OCI-LY7 (cell line): Measurements from ENCODE around the gene GSC2. TPM values are rescaled to one million over a fixed set of nuclear protein-coding genes. Genes with fewer than 3 reads are reported as not detected.
A peak's percentile ranks its signal among the peaks of the same experiment; 100 is the strongest.

Source experiments
- BruUV-seq: library from RNA; stranded (reverse); fragments of 400-500 nt; replicated peaks from 2 replicates; lab custom pipeline; 2021; lab: Mats Ljungman, UMichigan
- CTCF ChIA-PET: fragments of 300-600 bp; sonication (Branson Sonifier 250); formaldehyde crosslinking; loops from one replicate; lab custom pipeline; 2022; ENCODE audit warnings: antibody characterized with exemption; ENCODE audit not compliant: unreplicated experiment; lab: Charles Lee
- POLR2A ChIA-PET: fragments of 300-600 bp; sonication (Branson Sonifier 250); formaldehyde crosslinking; loops from one replicate; lab custom pipeline; 2022; ENCODE audit warnings: antibody characterized with exemption; lab: Charles Lee
- DNase-seq: peaks from one replicate; pipeline ENCODE4 v3.0.0-alpha.2; 2015; ENCODE audit warnings: low spot score
- H2AFZ ChIP-seq: fragments of 200-600 bp; sonication (generic), shearing (Covaris generic); 2 replicates; pipeline ENCODE4 v1.6.1; 2014; ENCODE audit warnings: mild to moderate bottlenecking, antibody characterized with exemption, low read length, moderate library complexity
- H3K27ac ChIP-seq: fragments of 200-600 bp; sonication (generic); 2 replicates; pipeline ENCODE4 v1.5.1; 2014; ENCODE audit warnings: mixed run types, low read depth, mild to moderate bottlenecking, moderate library complexity, low read length, inconsistent platforms; ENCODE audit not compliant: poor library complexity, severe bottlenecking
- H3K36me3 ChIP-seq: fragments of 200-600 bp; sonication (generic); 2 replicates; pipeline ENCODE4 v1.6.1; 2014; ENCODE audit warnings: mild to moderate bottlenecking, antibody characterized with exemption, low read length, moderate library complexity, mixed read lengths; ENCODE audit not compliant: insufficient read depth
- H3K4me1 ChIP-seq: fragments of 200-600 bp; sonication (generic); 2 replicates; pipeline ENCODE4 v1.5.1; 2014; ENCODE audit warnings: mild to moderate bottlenecking, low read length; ENCODE audit not compliant: insufficient read depth, poor library complexity, severe bottlenecking
- H3K4me2 ChIP-seq: fragments of 200-600 bp; sonication (generic); 2 replicates; pipeline ENCODE4 v1.6.1; 2014; ENCODE audit warnings: mild to moderate bottlenecking, low read length
- H3K4me3 ChIP-seq: fragments of 200-600 bp; sonication (generic); 2 replicates; pipeline ENCODE4 v1.5.1; 2014; ENCODE audit warnings: mild to moderate bottlenecking, low read depth, low read length; ENCODE audit not compliant: poor library complexity, severe bottlenecking
- H3K79me2 ChIP-seq: fragments of 200-600 bp; sonication (generic); 2 replicates; pipeline ENCODE4 v1.6.1; 2016; ENCODE audit warnings: low read depth, mild to moderate bottlenecking, low read length, moderate library complexity, mixed read lengths; ENCODE audit not compliant: insufficient read depth
- H3K9me2 ChIP-seq: fragments of 200-600 bp; sonication (generic); 2 replicates; pipeline ENCODE4 v1.6.1; 2016; ENCODE audit warnings: mild to moderate bottlenecking, low read length, mixed read lengths; ENCODE audit not compliant: insufficient read depth
- H3K9me3 ChIP-seq: fragments of 200-600 bp; sonication (generic); 2 replicates; pipeline ENCODE4 v1.6.1; 2014; ENCODE audit warnings: mild to moderate bottlenecking, mixed run types, low read length, mixed read lengths
- H4K20me1 ChIP-seq: fragments of 200-600 bp; sonication (generic); 2 replicates; pipeline ENCODE4 v1.6.1; 2014; ENCODE audit warnings: mild to moderate bottlenecking, antibody characterized with exemption, low read length, moderate library complexity, mixed read lengths; ENCODE audit not compliant: insufficient read depth
- EZH2phosphoT487 ChIP-seq: fragments of 200-600 bp; sonication (generic); IDR thresholded peaks from 2 replicates; pipeline ENCODE4 v1.6.1; 2018; ENCODE audit warnings: low read depth, borderline replicate concordance, mild to moderate bottlenecking, mixed run types, antibody characterized with exemption, low read length, moderate library complexity, mixed read lengths
- intact Hi-C: fragments of 100-400 bp; cut with micrococcal nuclease; formaldehyde crosslinking; loops from one replicate; pipeline ENCODE4 v1.10.0; 2022; ENCODE audit not compliant: unreplicated experiment
- total RNA-seq, 2 experiments: library from RNA; depleted of rRNA in 1 of 2; stranded (reverse); fragments of >200 nt in 1 of 2; shearing (Covaris generic) in 1 of 2; gene quantifications; 2 replicates each; pipeline ENCODE4 v1.2.3, GENCODE V29; 2014 to 2022
- TF ChIP-seq, protein P1 (sequence below): fragments of 200-600 bp; sonication (generic); conservative IDR thresholded peaks from 2 replicates; pipeline ENCODE4 v1.5.1; 2014; ENCODE audit warnings: mild to moderate bottlenecking, antibody characterized with exemption, low read length, moderate library complexity, mixed read lengths

GSC2 gene
- total RNA-seq, 2 experiments from 2014 or later = not detected

DNA sequence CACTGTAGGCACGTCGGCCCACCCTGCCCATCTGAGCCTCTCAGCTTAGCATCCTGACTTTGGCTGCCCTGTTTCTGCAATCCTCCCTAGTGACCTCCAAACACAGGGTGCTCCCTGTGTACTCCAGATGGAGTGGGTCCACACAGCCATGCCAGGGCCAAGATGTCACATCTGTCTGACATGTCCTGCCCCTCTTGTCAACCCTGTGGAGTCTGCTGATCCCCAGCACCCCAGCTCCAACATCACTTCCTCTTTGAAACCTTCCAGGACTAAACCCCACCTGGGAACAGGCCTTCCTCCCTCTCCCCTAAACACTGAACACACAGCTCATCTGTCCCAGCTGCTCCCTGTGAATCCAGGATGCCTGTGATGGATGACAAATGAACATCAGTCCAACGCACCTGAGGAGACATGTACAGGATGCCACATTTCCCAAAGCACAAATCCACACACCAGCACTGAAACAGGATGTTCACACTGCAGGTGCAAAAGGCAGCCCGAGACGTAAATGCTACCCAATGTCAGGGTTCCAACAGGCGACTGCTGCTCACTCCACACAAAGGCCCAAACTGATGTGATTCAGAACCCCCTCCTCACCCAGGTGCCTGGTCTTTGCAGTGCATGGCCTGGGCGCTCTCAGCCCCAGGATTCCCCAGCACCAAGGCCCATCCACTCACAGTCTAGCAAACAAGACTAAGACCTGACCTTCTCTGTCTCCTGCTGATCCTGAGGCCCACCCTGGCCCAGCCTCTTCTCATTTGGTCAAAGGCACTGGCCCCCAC, 21.0 kb downstream of the GSC2 start:
- H3K9me2 ChIP-seq = no peaks in the 10 kb centered on the region
- H2AFZ ChIP-seq = no peak overlapping the region
- CTCF ChIA-PET = no interaction called here
- no peaks in the 10 kb centered on the region for H3K9me3 ChIP-seq
- H3K36me3 ChIP-seq = peaks cover 18% of the 10 kb centered on the region
- peaks cover 10% of the 10 kb centered on the region for H3K4me1 ChIP-seq
- H3K4me3 ChIP-seq = no peak overlapping the region
- no peak overlapping the region for H3K27ac ChIP-seq
- intact Hi-C loops = no loop called here
- peak; percentile 32 for DNase-seq
- H3K4me2 ChIP-seq = no peak overlapping the region
- POLR2A ChIA-PET = interaction anchor here (0.6 kb wide), 2 partner anchors 33 to 39 kb away, joined by 3 to 4 read pairs; no protein-coding TSS in a partner anchor
- no peaks in the 10 kb centered on the region for H3K79me2 ChIP-seq
- BruUV-seq = no TSS peak
- H4K20me1 ChIP-seq = no peaks in the 10 kb centered on the region
- TF ChIP-seq, protein P1, sequence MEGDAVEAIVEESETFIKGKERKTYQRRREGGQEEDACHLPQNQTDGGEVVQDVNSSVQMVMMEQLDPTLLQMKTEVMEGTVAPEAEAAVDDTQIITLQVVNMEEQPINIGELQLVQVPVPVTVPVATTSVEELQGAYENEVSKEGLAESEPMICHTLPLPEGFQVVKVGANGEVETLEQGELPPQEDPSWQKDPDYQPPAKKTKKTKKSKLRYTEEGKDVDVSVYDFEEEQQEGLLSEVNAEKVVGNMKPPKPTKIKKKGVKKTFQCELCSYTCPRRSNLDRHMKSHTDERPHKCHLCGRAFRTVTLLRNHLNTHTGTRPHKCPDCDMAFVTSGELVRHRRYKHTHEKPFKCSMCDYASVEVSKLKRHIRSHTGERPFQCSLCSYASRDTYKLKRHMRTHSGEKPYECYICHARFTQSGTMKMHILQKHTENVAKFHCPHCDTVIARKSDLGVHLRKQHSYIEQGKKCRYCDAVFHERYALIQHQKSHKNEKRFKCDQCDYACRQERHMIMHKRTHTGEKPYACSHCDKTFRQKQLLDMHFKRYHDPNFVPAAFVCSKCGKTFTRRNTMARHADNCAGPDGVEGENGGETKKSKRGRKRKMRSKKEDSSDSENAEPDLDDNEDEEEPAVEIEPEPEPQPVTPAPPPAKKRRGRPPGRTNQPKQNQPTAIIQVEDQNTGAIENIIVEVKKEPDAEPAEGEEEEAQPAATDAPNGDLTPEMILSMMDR = no peak
- TF ChIP-seq EZH2phosphoT487 = no peak

DNA sequence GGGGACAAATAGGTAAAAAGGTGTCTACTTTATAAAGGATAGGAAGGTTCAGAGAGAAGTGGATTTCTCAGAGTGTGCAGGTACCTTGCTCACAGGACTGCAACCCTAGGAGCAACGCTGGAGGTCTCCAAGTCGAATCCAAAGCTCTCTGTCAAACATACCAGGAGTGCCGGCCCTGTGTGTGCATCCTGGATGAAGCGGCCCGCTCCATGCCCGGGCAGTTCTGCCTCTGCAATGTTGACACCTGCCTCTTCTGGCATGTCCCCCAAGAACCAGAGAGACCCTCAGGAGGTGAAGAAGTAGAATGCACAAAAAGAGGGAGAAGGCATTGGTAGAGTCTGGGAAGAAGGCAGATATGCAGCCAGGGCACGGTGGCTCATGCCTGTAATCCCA, 22.1 kb downstream of the GSC2 start:
- TF ChIP-seq EZH2phosphoT487 = no peak
- TF ChIP-seq, protein P1 = no peak
- no peaks in the 10 kb centered on the region for H4K20me1 ChIP-seq
- H3K4me1 ChIP-seq = peaks cover 12% of the 10 kb centered on the region
- no TSS peak for BruUV-seq
- H3K79me2 ChIP-seq = no peaks in the 10 kb centered on the region
- intact Hi-C loops = no loop called here
- peaks cover 8% of the 10 kb centered on the region; the same call in 1 of the 2 replicates for H3K36me3 ChIP-seq
- DNase-seq = no peak
- H3K9me2 ChIP-seq = no peaks in the 10 kb centered on the region
- no peaks in the 10 kb centered on the region for H3K9me3 ChIP-seq
- H3K4me3 ChIP-seq = no peak overlapping the region
- H3K27ac ChIP-seq = no peak overlapping the region
- H3K4me2 ChIP-seq = no peak overlapping the region
- POLR2A ChIA-PET = no interaction called here
- CTCF ChIA-PET = no interaction called here
- H2AFZ ChIP-seq = no peak overlapping the region
